Sigmoid colon (tissue), 7 donors: ENCODE results near the gene BTBD9. TPM values are rescaled to one million over a fixed set of nuclear protein-coding genes. Genes with fewer than 3 reads are reported as not detected.

Experiments used
- DNase-seq: peaks from one replicate; pipeline ENCODE4 v3.0.0-alpha.2; 2019
- H3K27ac ChIP-seq, 4 donors: fragments of 200-600 bp; sonication (generic); one replicate each; pipeline ENCODE4 v1.5.1; 2016 to 2019; ENCODE audit warnings: mild to moderate bottlenecking in 1 of 4
- H3K27me3 ChIP-seq, 3 donors: fragments of 200-600 bp; sonication (generic); one replicate each; pipeline ENCODE4 v1.5.1; 2019; ENCODE audit warnings: mild to moderate bottlenecking in 1 of 3
- H3K36me3 ChIP-seq, 4 donors: fragments of 200-600 bp; sonication (generic); one replicate each; pipeline ENCODE4 v1.5.1; 2016 to 2019
- H3K4me1 ChIP-seq, 4 donors: fragments of 200-600 bp; sonication (generic); one replicate each; pipeline ENCODE4 v1.5.1; 2017 to 2019
- H3K4me3 ChIP-seq, 4 donors: fragments of 200-600 bp; sonication (generic); one replicate each; pipeline ENCODE4 v1.5.1; 2017 to 2019; ENCODE audit warnings: mild to moderate bottlenecking in 2 of 4, moderate library complexity in 1 of 4
- H3K9me3 ChIP-seq, 4 donors: fragments of 200-600 bp in 3 of 4; sonication (generic) in 3 of 4; one replicate each; pipeline versions ENCODE4 v1.5.1 to v1.6.1; 2013 to 2019
- CTCF ChIP-seq, 4 experiments: fragments of 450-650 bp in 3 of 4; fragments of 200-600 bp in 1 of 4; IDR thresholded peaks; one replicate each; pipeline ENCODE4 v1.5.1; 2016 to 2019; ENCODE audit warnings: antibody characterized with exemption in 4 of 4, mild to moderate bottlenecking in 3 of 4, moderate library complexity in 2 of 4
- EP300 ChIP-seq, 4 donors: sonication (generic); formaldehyde crosslinking; IDR thresholded peaks; one replicate each; pipeline ENCODE4 v1.6.1; 2017; ENCODE audit warnings: antibody characterized with exemption in 4 of 4
- POLR2A ChIP-seq, 2 donors: fragments of 450-650 bp; IDR thresholded peaks; one replicate each; pipeline ENCODE4 v1.6.1; 2016; ENCODE audit warnings: antibody characterized with exemption in 2 of 2, mild to moderate bottlenecking in 2 of 2, moderate library complexity in 2 of 2
- POLR2AphosphoS5 ChIP-seq, 4 donors: sonication (generic); formaldehyde crosslinking; IDR thresholded peaks; one replicate each; pipeline ENCODE4 v1.6.1; 2017; ENCODE audit warnings: antibody characterized with exemption in 4 of 4
- WGBS, 2 donors: extraction: QIAGEN DNeasy Blood & Tissue Kit; methylation state at CpG; one replicate each; pipeline ENCODE4 v1.1.7; 2013; 5-methylcytosine and 5-hydroxymethylcytosine counted together
- intact Hi-C: fragments of 100-400 bp; cut with DNase I; formaldehyde crosslinking; loops from one replicate; pipeline ENCODE4 v1.15.1; 2023
- polyA plus RNA-seq, 3 donors: library from polyadenylated mRNA; stranded (reverse); fragments of 200-250 nt; gene quantifications; one replicate each; pipeline ENCODE4 v1.2.3, GENCODE V29; 2013
- total RNA-seq, 4 donors: library from RNA; depleted of rRNA; stranded (reverse); fragments of >200 nt; gene quantifications; one replicate each; pipeline ENCODE4 v1.1.0, GENCODE V29; 2016
- donor health status: healthy with polysubstance abuse.
- donor health status: Bipolar disorder and iron deficiency.
- donor health status: healthy.

The BTBD9 gene
- total and polyA plus RNA-seq, 7 donors, result 3.6 to 20.8 (median 10.5) TPM

GRCh38 chr6:38503960-38504682 is 135.6 kb downstream of the BTBD9 start:
- H3K4me3 ChIP-seq, result no peak overlapping the region
- 87% methylated on average over 6 of the region's 6 CpGs for WGBS, 2 donors
- intact Hi-C loops, result no loop called here
- H3K9me3 ChIP-seq, result no peaks in the 10 kb centered on the region
- H3K27me3 ChIP-seq, result no peaks in the 10 kb centered on the region
- no peak overlapping the region for H3K27ac ChIP-seq
- DNase-seq, result no peak
- peaks cover 0 to 14% (median 3%) of the 10 kb centered on the region in 4 donors for H3K4me1 ChIP-seq
- TF ChIP-seq POLR2AphosphoS5 (IDR thresholded peaks at IDR 0.05), result no peak
- TF ChIP-seq CTCF (IDR thresholded peaks at IDR 0.05), result no peak
- no peak for TF ChIP-seq EP300 (IDR thresholded peaks at IDR 0.05)
- TF ChIP-seq POLR2A (IDR thresholded peaks at IDR 0.05), result no peak
- H3K36me3 ChIP-seq, result no peaks in the 10 kb centered on the region

GRCh38 chr6:38503032-38503773 is 136.5 kb downstream of the BTBD9 start:
- WGBS, 2 donors, result 85 to 91% methylated on average over 5 of the region's 5 CpGs
- intact Hi-C loops, result no loop called here
- Histone ChIP-seq H3K27me3 (no peaks in the 10 kb centered on the region), H3K27ac (no peak overlapping the region), H3K4me3 (no peak overlapping the region), H3K36me3 (no peaks in the 10 kb centered on the region), H3K4me1 (peaks cover 0 to 9% (median 4%) of the 10 kb centered on the region in 4 donors), H3K9me3 (no peaks in the 10 kb centered on the region)
- TF ChIP-seq POLR2A (IDR thresholded peaks at IDR 0.05), result no peak
- DNase-seq, result no peak

GRCh38 chr6:38502423-38502822 is 137.3 kb downstream of the BTBD9 start:
- H3K36me3 ChIP-seq, result no peaks in the 10 kb centered on the region
- DNase-seq, result no peak
- no peak overlapping the region for H3K27ac ChIP-seq
- peaks cover 0 to 9% (median 4%) of the 10 kb centered on the region in 4 donors for H3K4me1 ChIP-seq
- 92 to 93% methylated on average over 4 of the region's 4 CpGs for WGBS, 2 donors
- intact Hi-C loops, result no loop called here
- no peaks in the 10 kb centered on the region for H3K9me3 ChIP-seq
- no peak for TF ChIP-seq EP300 (IDR thresholded peaks at IDR 0.05)
- no peak for TF ChIP-seq CTCF (IDR thresholded peaks at IDR 0.05)
- no peak for TF ChIP-seq POLR2A (IDR thresholded peaks at IDR 0.05)
- no peak for TF ChIP-seq POLR2AphosphoS5 (IDR thresholded peaks at IDR 0.05)
- no peaks in the 10 kb centered on the region for H3K27me3 ChIP-seq
- H3K4me3 ChIP-seq, result no peak overlapping the region

GRCh38 chr6:38501931-38502330 is 137.8 kb downstream of the BTBD9 start:
- TF ChIP-seq POLR2AphosphoS5 (IDR thresholded peaks at IDR 0.05), result no peak
- peaks cover 0 to 9% (median 4%) of the 10 kb centered on the region in 4 donors for H3K4me1 ChIP-seq
- no peaks in the 10 kb centered on the region for H3K27me3 ChIP-seq
- H3K4me3 ChIP-seq, result no peak overlapping the region
- 94% methylated on average over 1 of the region's 1 CpG for WGBS, 2 donors
- intact Hi-C loops, result no loop called here
- H3K9me3 ChIP-seq, result no peaks in the 10 kb centered on the region
- no peak overlapping the region for H3K27ac ChIP-seq
- no peaks in the 10 kb centered on the region for H3K36me3 ChIP-seq
- DNase-seq, result no peak

- H3K9me3 ChIP-seq, result no peaks in the 10 kb centered on the region
- 74 to 84% methylated on average over 5 of the region's 5 CpGs for WGBS, 2 donors
- TF ChIP-seq POLR2A (IDR thresholded peaks at IDR 0.05) (no peak), POLR2AphosphoS5 (IDR thresholded peaks at IDR 0.05) (no peak), CTCF (IDR thresholded peaks at IDR 0.05) (no peak), EP300 (IDR thresholded peaks at IDR 0.05) (no peak)
- intact Hi-C loops, result no loop called here
- H3K27ac ChIP-seq, result no peak overlapping the region
- no peak overlapping the region for H3K4me3 ChIP-seq
- H3K36me3 ChIP-seq, result no peaks in the 10 kb centered on the region
- H3K27me3 ChIP-seq, result no peaks in the 10 kb centered on the region
- DNase-seq, result no peak
- peaks cover 0 to 9% (median 4%) of the 10 kb centered on the region in 4 donors for H3K4me1 ChIP-seq
Observed at GRCh38 chr6:38499529-38500096, 140.1 kb downstream of the BTBD9 start.
